Astrocyte (in vitro differentiated cells and primary cell): ENCODE data around the gene GLYR1.

Experiments
- CTCF ChIP-seq: IDR thresholded peaks from 2 replicates; pipeline ENCODE4 v1.5.1; 2011; ENCODE audit warnings: low read depth, mild to moderate bottlenecking, inconsistent platforms, low read length, moderate library complexity; ENCODE audit not compliant: insufficient read depth
- EZH2 ChIP-seq: IDR thresholded peaks from 2 replicates; pipeline ENCODE4 v1.6.1; 2012; ENCODE audit warnings: mild to moderate bottlenecking, low read length, inconsistent platforms; ENCODE audit not compliant: insufficient read depth

DNA sequence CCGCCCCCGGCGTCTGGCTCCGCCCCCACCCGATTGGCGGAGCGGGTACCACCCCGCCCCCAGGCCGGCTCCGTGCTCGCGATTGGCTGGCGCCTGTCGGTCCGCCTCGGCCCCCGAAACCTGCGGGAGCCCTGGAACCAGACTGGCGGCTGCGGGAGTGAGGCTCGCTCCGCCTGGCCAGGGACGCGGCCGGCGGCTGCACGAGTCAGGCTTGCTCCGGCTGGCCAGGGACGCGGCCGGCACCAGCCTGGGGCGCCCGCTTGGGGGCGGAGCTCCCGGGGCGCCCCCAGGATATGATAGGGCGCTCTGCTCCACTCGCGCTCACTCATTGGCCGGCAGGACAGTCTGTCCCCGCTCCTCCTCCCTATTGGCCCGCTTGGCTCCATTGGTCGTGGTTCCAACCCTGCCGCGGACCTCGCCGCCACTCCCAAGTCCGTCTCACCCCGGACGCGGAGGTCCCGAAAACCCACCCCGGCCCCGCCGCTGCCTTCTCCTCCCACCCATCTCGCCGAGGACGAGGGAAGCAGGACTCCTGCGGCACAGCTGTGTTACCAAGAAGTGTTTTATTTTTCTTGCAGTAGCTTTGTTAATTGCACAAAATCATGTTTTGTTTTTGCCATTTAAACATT is 44.3 kb downstream of the GLYR1 start:
- TF ChIP-seq CTCF (no peak), EZH2 (no peak)
